VCaP (cell line): ENCODE measurements around the gene GCH1.
A peak's percentile ranks its signal among the peaks of the same experiment; 100 is the strongest.
"Not testable (repeated sequence)": the region's sequence is repeated elsewhere in the genome, so short reads cannot be mapped to it uniquely, and the experiment has no call there.

Experiments used
- H3K27ac ChIP-seq: fragments of 450-650 bp; 2 replicates; pipeline ENCODE4 v1.5.1; 2017
- TF ChIP-seq, protein P1 (sequence below): fragments of 450-650 bp; conservative IDR thresholded peaks from 2 replicates; pipeline ENCODE4 v1.5.1; 2017; ENCODE audit warnings: mild to moderate bottlenecking, moderate library complexity

The GCH1 gene

DNA sequence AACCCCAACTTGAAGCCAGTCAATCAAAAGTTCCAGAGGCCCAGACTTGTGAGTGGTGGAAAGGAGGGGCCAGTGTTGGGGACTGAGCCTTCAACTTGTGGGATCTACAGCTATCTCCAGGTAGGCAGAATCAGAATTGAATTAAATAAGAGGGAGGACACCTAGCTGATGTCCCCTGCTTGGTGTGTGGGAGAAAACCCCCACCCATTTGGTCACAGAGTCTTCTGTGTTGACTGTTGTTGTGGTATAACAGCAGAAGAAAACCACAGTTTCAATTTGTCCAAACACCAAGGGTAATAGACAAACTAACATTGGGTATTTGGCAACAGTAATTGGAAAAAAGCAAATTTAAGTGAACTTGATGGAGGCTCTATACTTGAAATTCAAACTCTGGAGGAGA is 3.4 kb upstream of the GCH1 start:
- no peak overlapping the region for H3K27ac ChIP-seq
- TF ChIP-seq, protein P1, sequence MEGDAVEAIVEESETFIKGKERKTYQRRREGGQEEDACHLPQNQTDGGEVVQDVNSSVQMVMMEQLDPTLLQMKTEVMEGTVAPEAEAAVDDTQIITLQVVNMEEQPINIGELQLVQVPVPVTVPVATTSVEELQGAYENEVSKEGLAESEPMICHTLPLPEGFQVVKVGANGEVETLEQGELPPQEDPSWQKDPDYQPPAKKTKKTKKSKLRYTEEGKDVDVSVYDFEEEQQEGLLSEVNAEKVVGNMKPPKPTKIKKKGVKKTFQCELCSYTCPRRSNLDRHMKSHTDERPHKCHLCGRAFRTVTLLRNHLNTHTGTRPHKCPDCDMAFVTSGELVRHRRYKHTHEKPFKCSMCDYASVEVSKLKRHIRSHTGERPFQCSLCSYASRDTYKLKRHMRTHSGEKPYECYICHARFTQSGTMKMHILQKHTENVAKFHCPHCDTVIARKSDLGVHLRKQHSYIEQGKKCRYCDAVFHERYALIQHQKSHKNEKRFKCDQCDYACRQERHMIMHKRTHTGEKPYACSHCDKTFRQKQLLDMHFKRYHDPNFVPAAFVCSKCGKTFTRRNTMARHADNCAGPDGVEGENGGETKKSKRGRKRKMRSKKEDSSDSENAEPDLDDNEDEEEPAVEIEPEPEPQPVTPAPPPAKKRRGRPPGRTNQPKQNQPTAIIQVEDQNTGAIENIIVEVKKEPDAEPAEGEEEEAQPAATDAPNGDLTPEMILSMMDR, result no peak

DNA sequence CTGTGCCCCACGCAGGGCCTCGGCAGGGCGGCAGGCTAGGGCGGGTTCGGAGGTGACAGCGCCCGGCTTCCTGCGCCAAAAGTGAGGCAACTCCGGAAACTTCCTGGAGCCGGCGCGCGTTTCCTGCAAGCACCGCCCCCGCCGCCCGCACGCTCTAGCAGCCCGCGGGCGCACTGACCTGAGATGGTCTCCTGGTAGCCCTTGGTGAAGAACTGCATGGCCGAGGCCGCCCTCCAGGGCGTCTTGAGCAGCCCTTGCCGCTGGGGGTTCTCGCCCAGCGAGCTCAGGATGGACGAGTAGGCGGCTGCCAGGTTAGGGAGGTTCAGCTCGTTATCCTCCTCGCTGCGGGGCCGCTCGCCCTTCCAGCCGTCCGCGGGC is 494 bp downstream of the GCH1 start:
- TF ChIP-seq, protein P1, result no peak
- peak overlapping the region; percentile 83 for H3K27ac ChIP-seq

DNA sequence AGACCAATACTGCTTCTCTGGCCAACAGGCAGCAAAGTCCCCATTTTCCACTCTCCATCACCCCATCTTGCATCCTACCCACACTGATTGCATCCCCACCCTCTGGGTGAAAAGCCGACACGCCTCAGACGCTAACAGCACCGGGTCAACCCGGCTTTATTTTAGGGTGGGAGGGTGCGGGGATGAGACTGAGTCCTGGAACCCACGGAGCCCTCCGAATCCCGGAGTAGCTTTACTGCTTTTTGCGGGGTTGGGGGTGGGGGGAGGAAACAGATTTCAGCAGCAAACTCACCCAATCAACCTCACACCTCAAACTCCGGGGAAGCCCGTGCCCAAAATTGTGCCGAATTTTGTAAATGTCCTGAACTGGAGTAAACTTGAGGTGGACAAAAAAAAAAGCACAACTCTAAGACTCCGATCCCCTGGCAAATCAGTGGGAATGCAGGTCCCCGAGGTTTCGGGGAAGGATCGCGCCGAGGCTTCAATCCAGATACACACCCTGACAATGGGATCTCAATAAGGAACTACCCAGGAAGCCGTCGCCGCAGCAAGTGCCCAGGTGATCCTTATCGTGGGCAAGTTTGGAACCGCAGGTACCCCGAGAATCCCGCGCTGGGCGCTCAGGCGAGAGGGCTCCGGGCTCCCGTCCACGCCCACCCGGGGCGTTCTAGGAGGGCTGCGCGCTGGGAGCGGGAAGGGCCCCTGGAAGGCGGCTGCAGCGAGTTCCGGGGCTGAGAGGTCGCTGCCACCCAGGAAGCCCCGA is 1.1 kb downstream of the GCH1 start:
- TF ChIP-seq, protein P1, result no peak
- peak overlapping the region; percentile 83 for H3K27ac ChIP-seq

DNA sequence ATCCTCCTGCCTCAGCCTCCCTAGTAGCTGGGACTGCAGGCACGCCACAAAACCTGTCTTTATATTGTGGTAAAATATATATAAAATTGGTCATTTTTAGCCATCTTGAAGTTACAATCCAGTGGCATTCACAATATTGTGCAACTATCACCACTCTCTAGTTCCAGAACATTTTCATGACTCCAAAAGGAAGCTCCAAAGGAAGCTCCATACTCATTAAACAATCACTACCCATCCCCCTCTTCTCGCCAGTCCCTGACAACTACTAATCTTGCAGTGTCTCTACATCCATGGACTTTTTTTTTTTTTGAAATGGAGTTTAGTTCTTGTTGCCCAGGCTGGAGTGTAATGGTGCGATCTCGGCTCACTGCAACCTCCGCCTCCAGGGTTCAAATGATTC is 3.1 kb downstream of the GCH1 start:
- no peak overlapping the region for H3K27ac ChIP-seq
- TF ChIP-seq, protein P1, result no peak

DNA sequence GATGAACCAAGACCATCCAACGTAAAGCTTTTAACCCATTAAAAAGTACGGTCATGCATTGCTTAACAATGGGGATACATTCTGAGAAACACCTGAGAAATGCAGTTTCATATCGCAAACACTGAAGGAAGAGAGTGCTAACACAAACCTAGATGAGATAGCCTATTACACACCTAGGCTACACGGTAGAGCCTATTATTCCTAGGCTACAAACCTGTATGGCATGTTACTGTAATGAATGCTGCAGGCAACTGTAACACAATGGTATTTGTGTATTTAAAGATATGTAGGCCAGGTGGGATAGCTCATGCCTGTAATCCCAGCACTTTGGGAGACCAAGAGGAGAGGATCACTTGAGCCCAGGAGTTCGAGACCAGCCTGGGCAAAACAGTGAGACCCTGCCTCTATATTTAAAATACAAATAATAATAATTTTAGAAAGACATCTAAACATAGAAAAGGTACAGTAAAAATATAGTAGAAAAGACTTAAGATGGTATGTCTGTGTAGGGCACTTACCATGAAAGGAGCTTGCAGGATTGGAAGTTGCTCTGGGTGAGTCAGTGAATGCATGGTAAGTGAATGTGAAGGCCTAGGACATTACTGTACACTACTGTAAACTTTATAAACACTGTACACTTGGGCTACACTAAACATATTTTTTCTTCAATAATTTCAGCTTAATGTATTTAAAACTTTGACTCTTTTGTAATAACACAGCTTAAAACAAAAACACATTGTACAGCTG is 4.6 kb downstream of the GCH1 start:
- H3K27ac ChIP-seq, result not testable (repeated sequence)

DNA sequence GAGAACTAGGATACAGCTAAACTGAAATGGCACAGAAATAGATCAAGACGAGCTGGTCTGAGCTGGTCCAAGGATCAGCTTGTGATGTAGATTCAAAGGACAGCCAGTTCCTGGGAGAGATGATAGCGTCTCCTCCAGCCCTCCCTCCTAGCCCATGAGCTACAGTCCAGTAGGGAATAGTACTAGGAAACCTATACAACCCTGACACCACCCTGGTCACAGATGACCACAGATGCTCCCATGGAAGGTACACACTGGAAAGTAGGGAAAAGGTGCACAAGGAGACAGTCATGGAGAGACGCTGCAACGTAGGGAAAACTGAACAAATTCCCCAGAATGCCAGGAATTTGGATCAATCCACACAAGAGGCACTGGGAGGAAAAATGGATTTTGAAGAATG is 6.9 kb downstream of the GCH1 start:
- TF ChIP-seq, protein P1, result no peak
- H3K27ac ChIP-seq, result no peak overlapping the region

DNA sequence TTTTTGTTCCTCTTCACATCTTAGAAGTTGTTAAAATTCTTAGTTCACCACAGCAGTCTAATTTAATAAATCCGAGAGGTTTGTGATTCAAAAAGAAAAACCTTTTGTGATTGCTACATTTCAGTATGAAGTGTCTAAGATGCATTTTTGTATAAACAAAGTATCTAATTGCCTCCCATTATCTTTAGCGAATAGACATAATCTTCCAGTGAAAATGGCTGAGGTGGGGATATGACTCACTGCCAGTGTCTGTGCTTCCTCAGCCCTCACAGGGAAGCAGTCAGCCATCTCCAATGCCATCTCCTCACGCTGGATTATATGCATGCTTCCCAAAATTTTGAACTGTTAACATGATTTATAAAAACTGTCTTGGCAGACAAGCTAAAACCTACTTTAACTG is 7.6 kb downstream of the GCH1 start:
- no peak overlapping the region for H3K27ac ChIP-seq
- TF ChIP-seq, protein P1, result no peak
